HEK293T (cell line): ENCODE results near the gene SEMA4F.

ENCODE experiments used
- ARNT ChIP-seq: fragments of 450-650 bp; IDR thresholded peaks from 2 replicates; pipeline ENCODE4 v1.6.1; 2017; ENCODE audit warnings: mild to moderate bottlenecking
- BHLHE40 ChIP-seq: fragments of 450-650 bp; IDR thresholded peaks from 2 replicates; pipeline ENCODE4 v1.6.1; 2016; ENCODE audit warnings: mild to moderate bottlenecking, moderate library complexity, borderline replicate concordance
- CTBP1 ChIP-seq: fragments of 450-650 bp; IDR thresholded peaks from 2 replicates; pipeline ENCODE4 v1.6.1; 2016; ENCODE audit warnings: borderline replicate concordance
- FOXK2 ChIP-seq: fragments of 450-650 bp; IDR thresholded peaks from 2 replicates; pipeline ENCODE4 v1.6.1; 2016; ENCODE audit warnings: mild to moderate bottlenecking
- FOXM1 ChIP-seq: fragments of 450-650 bp; IDR thresholded peaks from 2 replicates; pipeline ENCODE4 v1.6.1; 2017; ENCODE audit warnings: mild to moderate bottlenecking, borderline replicate concordance
- TARDBP ChIP-seq: fragments of 450-650 bp; IDR thresholded peaks from 2 replicates; pipeline ENCODE4 v1.6.1; 2016
- ZNF384 ChIP-seq: fragments of 450-650 bp; IDR thresholded peaks from 2 replicates; pipeline ENCODE4 v1.6.1; 2016
- TF ChIP-seq, protein P1 (sequence below): fragments of 450-650 bp; IDR thresholded peaks from 2 replicates; pipeline ENCODE4 v1.6.1; 2016

DNA sequence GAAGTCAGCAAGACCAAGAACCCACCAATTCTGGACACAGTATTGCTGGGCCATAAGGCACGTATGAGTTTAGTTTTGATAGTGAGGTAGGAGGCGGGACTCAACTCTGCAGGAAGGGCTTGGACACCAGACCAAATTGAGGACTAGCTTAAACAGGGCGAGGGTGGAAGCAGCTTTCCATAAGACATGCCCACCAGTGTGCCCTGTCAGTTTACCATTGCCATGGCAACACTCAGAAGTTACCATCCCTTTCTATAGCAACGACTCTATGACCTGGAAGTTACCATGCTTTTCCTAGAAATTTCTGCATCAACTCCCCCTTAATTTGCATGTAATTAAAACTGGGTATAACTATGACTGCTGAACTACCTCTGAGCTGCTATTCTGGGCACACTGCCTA is 8.7 kb upstream of the SEMA4F start:
- no peak for TF ChIP-seq FOXK2
- TF ChIP-seq FOXM1: no peak
- no peak for TF ChIP-seq CTBP1
- no peak for TF ChIP-seq BHLHE40
- TF ChIP-seq ZNF384: no peak
- TF ChIP-seq, protein P1, sequence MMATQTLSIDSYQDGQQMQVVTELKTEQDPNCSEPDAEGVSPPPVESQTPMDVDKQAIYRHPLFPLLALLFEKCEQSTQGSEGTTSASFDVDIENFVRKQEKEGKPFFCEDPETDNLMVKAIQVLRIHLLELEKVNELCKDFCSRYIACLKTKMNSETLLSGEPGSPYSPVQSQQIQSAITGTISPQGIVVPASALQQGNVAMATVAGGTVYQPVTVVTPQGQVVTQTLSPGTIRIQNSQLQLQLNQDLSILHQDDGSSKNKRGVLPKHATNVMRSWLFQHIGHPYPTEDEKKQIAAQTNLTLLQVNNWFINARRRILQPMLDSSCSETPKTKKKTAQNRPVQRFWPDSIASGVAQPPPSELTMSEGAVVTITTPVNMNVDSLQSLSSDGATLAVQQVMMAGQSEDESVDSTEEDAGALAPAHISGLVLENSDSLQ: no peak
- no peak for TF ChIP-seq TARDBP
- TF ChIP-seq ARNT: no peak
